Rectal smooth muscle tissue (tissue), 1 donor: ENCODE data around the gene STEAP1.
"Not testable (repeated sequence)": the region's sequence is repeated elsewhere in the genome, so short reads cannot be mapped to it uniquely, and the experiment has no call there.

Experiments used
- H3K27ac ChIP-seq: one replicate; pipeline ENCODE4 v1.7.0; 2013; ENCODE audit warnings: low read depth, low read length, inconsistent platforms
- H3K27me3 ChIP-seq: one replicate; pipeline ENCODE4 v1.7.0; 2013; ENCODE audit warnings: low read length; ENCODE audit not compliant: control insufficient read depth, insufficient read depth
- H3K36me3 ChIP-seq: one replicate; pipeline ENCODE4 v1.7.0; 2013; ENCODE audit warnings: low read length; ENCODE audit not compliant: control insufficient read depth, insufficient read depth
- H3K4me1 ChIP-seq: one replicate; pipeline ENCODE4 v1.7.0; 2013; ENCODE audit warnings: low read length; ENCODE audit not compliant: control insufficient read depth, insufficient read depth
- H3K4me3 ChIP-seq: one replicate; pipeline ENCODE4 v1.7.0; 2013; ENCODE audit warnings: low read length
- H3K9ac ChIP-seq: one replicate; pipeline ENCODE4 v1.7.0; 2013; ENCODE audit warnings: low read length

The STEAP1 gene

GRCh38 chr7:90157761-90158350 lies 3.6 kb downstream of the STEAP1 start:
- H3K27me3 ChIP-seq, H3K9ac ChIP-seq, H3K36me3 ChIP-seq, H3K4me1 ChIP-seq, H3K4me3 ChIP-seq, H3K27ac ChIP-seq: not testable (repeated sequence)

GRCh38 chr7:90163534-90163933 lies 9.3 kb downstream of the STEAP1 start:
- Histone ChIP-seq H3K36me3 (no peaks in the 10 kb centered on the region), H3K27ac (no peak overlapping the region), H3K9ac (no peak overlapping the region), H3K4me3 (no peak overlapping the region), H3K27me3 (no peaks in the 10 kb centered on the region), H3K4me1 (no peaks in the 10 kb centered on the region)

- Histone ChIP-seq H3K27me3 (no peaks in the 10 kb centered on the region), H3K36me3 (no peaks in the 10 kb centered on the region), H3K4me3 (no peak overlapping the region), H3K27ac (no peak overlapping the region), H3K4me1 (no peaks in the 10 kb centered on the region), H3K9ac (no peak overlapping the region)
Measured at GRCh38 chr7:90165724-90166123, 11.5 kb downstream of the STEAP1 start.

GRCh38 chr7:90166153-90166552 lies 11.9 kb downstream of the STEAP1 start:
- Histone ChIP-seq H3K9ac (no peak overlapping the region), H3K4me1 (no peaks in the 10 kb centered on the region), H3K4me3 (no peak overlapping the region), H3K27me3 (no peaks in the 10 kb centered on the region), H3K27ac (no peak overlapping the region), H3K36me3 (no peaks in the 10 kb centered on the region)

- no peak overlapping the region for H3K9ac ChIP-seq
- H3K27me3 ChIP-seq: no peaks in the 10 kb centered on the region
- no peaks in the 10 kb centered on the region for H3K36me3 ChIP-seq
- H3K4me3 ChIP-seq: no peak overlapping the region
- H3K27ac ChIP-seq: no peak overlapping the region
- H3K4me1 ChIP-seq: no peaks in the 10 kb centered on the region
Measured at GRCh38 chr7:90167361-90167760, 13.1 kb downstream of the STEAP1 start.

- Histone ChIP-seq H3K27me3 (no peaks in the 10 kb centered on the region), H3K4me1 (no peaks in the 10 kb centered on the region), H3K36me3 (no peaks in the 10 kb centered on the region), H3K9ac (no peak overlapping the region), H3K4me3 (no peak overlapping the region), H3K27ac (no peak overlapping the region)
Measured at GRCh38 chr7:90169891-90170290, 15.6 kb downstream of the STEAP1 start.

GRCh38 chr7:90172121-90172520 lies 17.9 kb downstream of the STEAP1 start:
- H3K4me1 ChIP-seq: no peaks in the 10 kb centered on the region
- no peaks in the 10 kb centered on the region for H3K36me3 ChIP-seq
- no peak overlapping the region for H3K9ac ChIP-seq
- no peak overlapping the region for H3K27ac ChIP-seq
- no peaks in the 10 kb centered on the region for H3K27me3 ChIP-seq
- H3K4me3 ChIP-seq: no peak overlapping the region

GRCh38 chr7:90172624-90173023 lies 18.4 kb downstream of the STEAP1 start:
- no peaks in the 10 kb centered on the region for H3K27me3 ChIP-seq
- no peak overlapping the region for H3K27ac ChIP-seq
- no peaks in the 10 kb centered on the region for H3K36me3 ChIP-seq
- no peak overlapping the region for H3K9ac ChIP-seq
- H3K4me1 ChIP-seq: no peaks in the 10 kb centered on the region
- H3K4me3 ChIP-seq: no peak overlapping the region

GRCh38 chr7:90173127-90173844 lies 19.0 kb downstream of the STEAP1 start:
- Histone ChIP-seq H3K27ac (no peak overlapping the region), H3K27me3 (no peaks in the 10 kb centered on the region), H3K4me1 (no peaks in the 10 kb centered on the region), H3K4me3 (no peak overlapping the region), H3K9ac (no peak overlapping the region), H3K36me3 (no peaks in the 10 kb centered on the region)

GRCh38 chr7:90175667-90176066 lies 21.4 kb downstream of the STEAP1 start:
- Histone ChIP-seq H3K36me3 (no peaks in the 10 kb centered on the region), H3K4me1 (no peaks in the 10 kb centered on the region), H3K27me3 (no peaks in the 10 kb centered on the region), H3K4me3 (no peak overlapping the region), H3K9ac (no peak overlapping the region), H3K27ac (no peak overlapping the region)

- Histone ChIP-seq H3K27me3 (no peaks in the 10 kb centered on the region), H3K4me3 (no peak overlapping the region), H3K4me1 (no peaks in the 10 kb centered on the region), H3K36me3 (no peaks in the 10 kb centered on the region), H3K9ac (no peak overlapping the region), H3K27ac (no peak overlapping the region)
Measured at GRCh38 chr7:90176195-90176594, 21.9 kb downstream of the STEAP1 start.

- H3K4me1 ChIP-seq: no peaks in the 10 kb centered on the region
- H3K27me3 ChIP-seq: no peaks in the 10 kb centered on the region
- no peak overlapping the region for H3K4me3 ChIP-seq
- no peak overlapping the region for H3K27ac ChIP-seq
- no peak overlapping the region for H3K9ac ChIP-seq
- no peaks in the 10 kb centered on the region for H3K36me3 ChIP-seq
Measured at GRCh38 chr7:90178166-90178565, 23.9 kb downstream of the STEAP1 start.

- Histone ChIP-seq H3K9ac (no peak overlapping the region), H3K27me3 (no peaks in the 10 kb centered on the region), H3K27ac (no peak overlapping the region)
Measured at GRCh38 chr7:90178679-90179278, 24.5 kb downstream of the STEAP1 start.

More at GRCh38 chr7:90178679-90179278, 24.5 kb downstream of the STEAP1 start:
- no peaks in the 10 kb centered on the region for H3K36me3 ChIP-seq
- no peak overlapping the region for H3K4me3 ChIP-seq
- H3K4me1 ChIP-seq: no peaks in the 10 kb centered on the region
